ENCODE data around the gene ZFPM1.
A peak's percentile ranks its signal among the peaks of the same experiment; 100 is the strongest.

ZFPM1 gene

DNA sequence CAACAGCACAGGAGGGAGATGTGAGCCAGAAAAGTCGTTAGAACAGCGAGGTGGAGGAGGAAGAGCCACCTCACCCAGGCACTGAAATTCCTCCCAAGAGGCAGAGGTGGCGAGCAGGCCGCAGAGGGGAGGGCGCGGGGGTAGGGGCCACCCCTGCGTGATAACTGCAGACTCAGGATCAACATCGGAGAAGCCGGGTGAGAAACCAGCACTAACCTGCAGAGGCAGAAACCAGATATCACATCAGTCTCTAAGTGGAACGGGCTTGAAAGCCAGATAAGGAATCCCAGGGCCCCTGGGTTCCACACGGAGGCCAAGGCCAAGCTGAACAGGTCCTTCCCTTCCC, 77.8 kb downstream of the ZFPM1 start:
- DNase-seq = no peak

DNA sequence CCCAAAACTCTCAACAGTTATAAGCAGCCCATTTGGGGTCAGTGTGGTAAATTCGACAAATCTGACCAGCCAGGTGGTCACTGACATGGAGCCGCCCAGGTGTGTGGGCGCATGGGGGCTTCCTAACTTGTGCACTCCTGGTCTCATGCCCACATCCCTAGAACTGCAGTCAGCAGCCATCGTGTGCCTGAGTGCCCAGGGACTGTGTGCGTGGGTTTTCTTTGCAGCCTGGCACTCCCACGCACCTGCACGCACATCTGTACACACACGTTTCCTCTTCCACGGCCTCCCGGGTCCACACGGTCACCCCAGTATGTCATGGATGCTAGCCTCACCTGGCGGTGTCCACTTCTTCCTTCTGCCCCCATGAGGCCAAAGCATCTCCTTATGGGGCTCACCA, 78.3 kb downstream of the ZFPM1 start:
- no peak for DNase-seq

DNA sequence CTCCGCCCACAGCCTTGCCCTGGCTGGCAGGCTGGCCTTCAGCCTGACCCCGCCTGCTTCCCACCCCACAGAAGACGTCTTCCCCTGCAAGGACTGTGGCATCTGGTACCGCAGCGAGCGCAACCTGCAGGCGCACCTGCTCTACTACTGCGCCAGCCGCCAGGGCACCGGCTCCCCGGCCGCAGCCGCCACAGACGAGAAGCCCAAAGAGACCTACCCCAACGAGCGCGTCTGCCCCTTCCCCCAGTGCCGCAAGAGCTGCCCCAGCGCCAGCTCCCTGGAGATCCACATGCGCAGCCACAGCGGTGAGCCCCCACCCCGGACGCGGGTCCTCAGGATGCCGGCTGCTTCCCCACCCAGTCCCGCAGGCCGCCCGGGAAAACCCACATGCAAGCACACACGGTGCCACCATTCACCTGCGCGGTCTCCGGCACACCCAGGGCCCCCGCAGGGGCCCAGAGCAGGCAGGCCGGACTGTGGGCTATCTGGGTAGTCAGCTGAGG, 78.9 kb downstream of the ZFPM1 start:
- no peak for DNase-seq

DNA sequence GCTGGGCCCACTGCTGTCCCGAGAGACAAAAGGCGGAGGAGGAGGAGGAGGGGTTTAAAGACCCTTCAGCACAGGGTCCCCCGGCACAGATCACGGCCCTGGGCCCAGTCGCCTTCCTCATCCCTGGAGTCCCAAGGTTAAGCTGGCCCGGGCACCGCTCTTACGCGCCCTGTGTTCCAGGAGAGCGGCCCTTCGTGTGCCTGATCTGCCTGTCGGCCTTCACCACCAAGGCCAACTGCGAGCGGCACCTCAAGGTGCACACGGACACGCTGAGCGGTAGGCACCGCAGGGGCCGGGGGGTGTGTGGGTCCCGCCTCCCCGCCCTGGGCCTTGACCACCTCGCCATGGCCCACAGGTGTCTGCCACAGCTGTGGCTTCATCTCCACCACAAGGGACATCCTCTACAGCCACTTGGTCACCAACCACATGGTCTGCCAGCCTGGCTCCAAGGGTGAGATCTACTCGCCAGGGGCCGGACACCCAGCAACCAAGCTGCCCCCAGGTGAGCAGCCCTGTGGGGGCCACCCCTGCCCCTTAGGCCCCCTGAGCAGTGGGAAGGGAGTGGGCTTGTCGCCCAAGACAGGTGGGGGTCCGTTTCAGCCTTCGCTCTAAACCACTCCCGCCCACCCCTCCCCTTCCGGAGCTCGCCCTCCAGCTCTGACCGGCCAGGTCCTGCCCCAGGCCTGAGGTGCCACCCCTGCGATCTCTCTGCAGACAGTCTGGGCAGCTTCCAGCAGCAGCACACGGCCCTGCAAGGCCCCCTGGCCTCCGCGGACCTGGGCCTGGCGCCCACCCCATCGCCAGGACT, 79.6 kb downstream of the ZFPM1 start:
- DNase-seq = no peak

DNA sequence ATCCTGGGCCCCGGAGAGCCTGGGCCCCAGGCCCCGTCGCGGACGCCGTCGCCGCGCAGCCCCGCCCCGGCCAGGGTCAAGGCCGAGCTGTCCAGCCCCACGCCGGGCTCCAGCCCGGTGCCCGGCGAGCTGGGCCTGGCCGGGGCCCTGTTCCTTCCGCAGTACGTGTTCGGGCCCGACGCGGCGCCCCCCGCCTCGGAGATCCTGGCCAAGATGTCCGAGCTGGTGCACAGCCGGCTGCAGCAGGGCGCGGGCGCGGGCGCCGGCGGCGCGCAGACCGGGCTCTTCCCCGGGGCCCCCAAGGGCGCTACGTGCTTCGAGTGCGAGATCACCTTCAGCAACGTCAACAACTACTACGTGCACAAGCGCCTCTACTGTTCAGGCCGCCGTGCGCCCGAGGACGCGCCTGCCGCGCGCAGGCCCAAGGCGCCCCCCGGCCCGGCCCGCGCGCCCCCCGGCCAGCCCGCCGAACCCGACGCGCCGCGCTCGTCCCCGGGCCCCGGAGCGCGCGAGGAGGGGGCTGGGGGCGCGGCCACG, 80.4 kb downstream of the ZFPM1 start:
- no peak for DNase-seq

DNA sequence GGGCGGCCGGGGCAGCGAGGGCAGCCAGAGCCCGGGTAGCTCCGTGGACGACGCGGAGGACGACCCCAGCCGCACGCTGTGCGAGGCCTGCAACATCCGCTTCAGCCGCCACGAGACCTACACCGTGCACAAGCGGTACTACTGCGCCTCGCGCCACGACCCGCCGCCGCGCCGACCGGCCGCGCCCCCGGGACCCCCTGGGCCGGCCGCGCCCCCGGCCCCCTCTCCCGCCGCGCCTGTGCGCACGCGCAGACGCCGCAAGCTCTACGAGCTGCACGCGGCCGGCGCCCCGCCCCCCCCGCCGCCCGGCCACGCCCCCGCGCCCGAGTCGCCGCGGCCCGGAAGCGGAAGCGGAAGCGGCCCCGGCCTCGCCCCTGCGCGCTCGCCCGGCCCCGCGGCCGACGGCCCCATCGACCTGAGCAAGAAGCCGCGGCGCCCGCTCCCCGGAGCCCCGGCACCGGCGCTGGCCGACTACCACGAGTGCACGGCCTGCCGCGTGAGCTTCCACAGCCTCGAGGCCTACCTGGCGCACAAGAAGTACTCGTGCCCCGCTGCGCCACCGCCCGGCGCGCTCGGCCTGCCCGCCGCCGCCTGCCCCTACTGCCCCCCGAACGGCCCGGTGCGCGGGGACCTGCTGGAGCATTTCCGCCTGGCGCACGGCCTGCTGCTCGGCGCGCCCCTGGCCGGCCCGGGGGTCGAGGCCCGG, 81.0 kb downstream of the ZFPM1 start:
- DNase-seq = peak; percentile 62 to 84 (median 69)

DNA sequence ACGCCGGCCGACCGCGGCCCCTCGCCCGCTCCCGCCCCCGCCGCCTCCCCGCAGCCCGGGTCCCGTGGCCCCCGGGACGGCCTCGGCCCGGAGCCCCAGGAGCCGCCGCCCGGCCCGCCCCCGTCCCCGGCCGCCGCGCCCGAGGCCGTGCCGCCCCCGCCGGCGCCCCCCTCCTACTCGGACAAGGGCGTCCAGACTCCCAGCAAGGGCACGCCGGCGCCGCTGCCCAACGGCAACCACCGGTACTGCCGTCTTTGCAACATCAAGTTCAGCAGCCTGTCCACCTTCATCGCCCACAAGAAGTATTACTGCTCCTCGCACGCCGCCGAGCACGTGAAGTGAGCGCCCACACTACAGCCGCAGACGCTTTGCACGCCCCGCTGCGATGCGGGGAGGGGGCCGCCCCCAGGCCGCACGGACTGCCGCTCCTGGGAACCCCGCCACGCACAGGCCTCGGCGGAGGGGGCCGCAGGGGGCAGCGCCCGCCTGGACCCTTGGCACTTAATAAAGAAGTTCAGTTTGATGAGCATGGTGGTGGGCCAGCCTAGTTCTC, 81.6 kb downstream of the ZFPM1 start:
- peak in 3 of 5 donors; percentile 25 to 41 (median 27) for DNase-seq

DNA sequence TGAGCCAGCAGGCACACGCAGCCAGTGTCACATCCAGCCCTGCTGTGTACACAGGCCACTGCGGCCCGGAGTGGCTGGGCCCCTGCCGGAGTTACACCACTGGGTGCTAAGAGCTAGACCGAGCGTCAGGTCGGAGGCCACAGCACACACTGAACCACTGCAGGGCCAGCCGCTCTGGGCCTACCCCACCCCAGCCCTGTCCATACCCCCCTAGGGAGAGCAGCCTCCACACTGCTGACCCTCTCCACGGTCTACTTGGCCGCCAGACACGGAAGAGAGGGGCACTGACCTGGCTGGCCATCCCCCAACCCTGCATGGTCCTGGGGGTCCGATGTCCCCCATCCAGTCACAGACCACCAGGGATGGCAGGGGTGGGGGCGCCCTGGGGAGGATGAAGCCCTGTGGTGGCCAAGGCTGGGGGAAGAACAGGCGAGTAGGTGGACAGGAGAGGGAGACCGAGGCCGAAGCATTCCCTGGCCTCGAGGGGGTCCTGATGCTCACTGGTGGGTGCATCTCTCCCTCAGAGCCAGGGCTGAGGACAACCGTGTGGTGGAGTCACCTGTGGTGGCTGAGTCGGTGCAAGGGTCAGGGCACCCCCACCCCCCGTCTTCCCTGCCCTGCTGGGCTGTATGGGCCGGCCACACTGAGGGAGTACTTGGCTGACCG, 82.2 kb downstream of the ZFPM1 start:
- no peak for DNase-seq

DNA sequence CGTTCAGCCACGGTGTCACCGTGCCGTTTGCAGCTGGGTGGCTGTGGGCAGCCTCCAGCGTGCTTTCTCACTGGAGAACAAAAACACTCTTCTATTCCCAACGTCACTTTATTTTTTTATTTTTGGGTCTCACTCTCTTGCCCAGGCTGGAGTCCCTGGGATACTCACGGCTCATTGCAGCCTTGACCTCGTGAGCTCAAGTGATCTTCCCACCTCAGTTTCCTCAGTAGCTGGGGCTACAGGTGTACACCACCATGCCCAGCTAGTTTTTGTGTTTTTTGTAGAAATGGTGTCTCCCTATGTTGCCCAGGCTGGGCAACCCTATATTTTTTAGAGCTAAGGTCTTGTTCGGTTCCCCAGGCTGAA, 82.8 kb downstream of the ZFPM1 start:
- no peak for DNase-seq

DNA sequence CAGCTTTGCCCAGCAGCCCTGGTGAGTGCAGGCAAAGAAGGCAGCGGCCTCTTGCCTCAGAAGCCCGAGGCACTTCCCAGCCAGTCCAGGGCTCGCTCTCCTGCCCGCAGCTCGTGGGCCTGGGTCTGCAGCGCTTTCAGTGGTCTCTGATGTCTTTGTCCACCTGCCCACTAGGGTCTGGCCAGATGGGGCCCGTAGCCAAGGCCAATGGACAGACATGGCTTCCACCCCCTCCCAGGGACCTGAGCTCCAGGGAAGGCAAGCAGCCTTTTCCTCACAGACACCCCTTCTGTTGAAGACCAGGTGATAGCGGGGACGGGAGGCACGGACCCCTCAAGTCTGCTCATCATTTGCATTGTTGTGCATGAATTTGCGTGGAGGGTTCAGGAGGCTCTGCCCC, 83.4 kb downstream of the ZFPM1 start:
- no peak for DNase-seq

DNA sequence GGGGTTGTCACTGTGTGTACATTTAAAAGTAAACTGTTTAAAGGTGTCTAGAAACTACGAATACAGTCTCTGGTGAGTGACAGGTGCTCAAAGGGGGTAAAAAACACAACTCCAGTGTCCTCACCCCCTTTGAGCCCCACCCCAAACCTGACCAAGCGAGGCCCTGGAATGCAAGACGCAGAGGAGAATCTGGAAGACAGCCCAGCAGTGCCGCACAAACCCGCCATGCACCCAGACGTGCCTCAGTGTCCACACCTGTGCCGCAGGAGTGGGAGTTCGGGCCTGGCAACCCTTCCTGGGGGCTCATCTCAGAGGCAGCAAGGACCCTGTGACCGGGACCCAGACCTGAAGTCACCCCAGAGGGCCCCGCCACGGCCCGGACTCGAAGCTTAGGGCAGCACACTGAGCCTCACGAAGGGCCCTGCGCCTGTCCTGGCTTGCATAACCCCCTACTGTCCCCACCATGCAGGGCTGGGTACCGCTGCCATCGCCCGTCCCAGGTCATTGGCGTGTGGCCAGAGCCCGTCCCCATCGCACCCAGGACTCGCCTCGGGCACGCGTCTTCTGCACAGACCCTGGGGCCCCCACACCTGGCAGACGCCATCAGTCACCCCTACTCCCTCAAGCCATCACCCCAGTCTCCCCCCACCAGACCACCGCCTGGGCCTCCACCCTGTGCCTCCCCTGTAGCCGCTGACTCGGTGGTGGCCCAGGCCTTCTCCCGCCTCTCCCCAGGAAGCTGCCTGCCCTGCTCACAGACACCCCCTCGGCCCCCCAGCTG, 84.1 kb downstream of the ZFPM1 start:
- no peak for DNase-seq

DNA sequence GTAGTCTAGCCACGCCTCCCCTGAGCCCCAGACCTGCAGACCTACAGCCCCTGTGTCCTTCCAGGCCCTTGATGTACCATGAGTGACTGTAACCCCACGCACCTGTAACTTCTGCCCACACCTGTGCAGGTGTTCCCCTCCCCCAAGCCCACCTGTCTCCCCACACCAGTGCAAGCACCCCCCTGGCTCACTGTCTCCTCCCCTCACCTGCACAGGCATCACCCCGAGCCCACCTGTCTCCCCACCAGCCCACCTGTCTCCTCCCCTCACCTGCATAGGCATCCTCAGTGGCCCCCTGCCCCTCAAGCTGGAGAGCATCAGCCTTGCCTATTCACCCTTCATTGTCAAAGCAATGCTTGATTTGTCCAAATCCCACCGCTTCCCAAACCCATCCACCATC, 84.8 kb downstream of the ZFPM1 start:
- DNase-seq = no peak

DNA sequence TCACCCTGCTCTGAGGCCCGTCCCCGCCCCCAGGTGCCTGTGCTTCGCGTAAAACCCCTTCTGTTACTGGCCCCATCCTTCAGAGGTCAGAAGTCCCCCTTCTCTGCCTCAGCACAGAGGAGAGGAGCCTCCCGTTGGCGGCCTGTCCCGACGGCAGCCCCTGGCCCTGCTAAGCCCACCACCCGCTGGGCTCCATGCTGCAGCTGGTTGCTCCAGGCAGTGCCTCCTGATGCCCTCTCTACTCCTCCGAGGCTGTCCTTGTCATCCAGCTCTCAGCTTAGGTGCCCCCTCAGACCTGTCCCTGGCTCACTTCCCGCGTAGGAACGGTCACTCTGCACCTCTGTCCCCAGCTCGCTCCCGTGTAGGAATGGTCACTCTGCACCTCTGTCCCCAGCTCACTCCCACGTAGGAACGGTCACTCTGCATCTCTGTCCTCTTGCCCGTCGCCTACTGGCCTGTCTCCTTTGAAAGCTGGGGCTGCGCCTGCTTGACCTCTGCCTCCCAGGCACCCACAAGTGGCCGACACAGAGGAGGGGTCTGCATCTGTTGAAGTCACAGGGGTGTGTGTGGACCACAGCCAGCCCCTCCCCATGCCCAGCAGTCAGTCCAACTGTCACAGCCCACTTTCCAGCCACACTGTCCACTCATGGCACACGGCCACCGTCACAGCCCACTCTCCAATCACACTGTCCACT, 85.4 kb downstream of the ZFPM1 start:
- DNase-seq = no peak

DNA sequence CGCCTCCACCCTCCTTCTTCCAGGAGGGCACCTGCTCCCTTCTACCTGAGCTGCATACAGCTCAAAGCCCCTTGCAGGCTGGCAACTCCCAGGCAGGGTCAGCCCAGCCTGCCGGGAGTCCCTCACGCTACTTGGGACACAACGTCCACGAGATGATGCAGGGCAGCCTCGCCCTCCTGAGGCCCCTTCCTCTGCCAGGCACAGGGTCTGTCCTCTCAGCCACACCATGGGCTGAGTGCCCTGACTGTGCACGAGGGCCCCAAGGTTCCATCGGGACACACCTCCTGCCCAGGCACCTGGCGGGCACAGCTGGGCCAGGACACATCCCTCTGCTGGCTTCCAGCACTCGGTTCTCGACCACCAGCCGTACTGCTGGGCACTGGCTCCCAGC, 86.2 kb downstream of the ZFPM1 start:
- no peak for DNase-seq

DNA sequence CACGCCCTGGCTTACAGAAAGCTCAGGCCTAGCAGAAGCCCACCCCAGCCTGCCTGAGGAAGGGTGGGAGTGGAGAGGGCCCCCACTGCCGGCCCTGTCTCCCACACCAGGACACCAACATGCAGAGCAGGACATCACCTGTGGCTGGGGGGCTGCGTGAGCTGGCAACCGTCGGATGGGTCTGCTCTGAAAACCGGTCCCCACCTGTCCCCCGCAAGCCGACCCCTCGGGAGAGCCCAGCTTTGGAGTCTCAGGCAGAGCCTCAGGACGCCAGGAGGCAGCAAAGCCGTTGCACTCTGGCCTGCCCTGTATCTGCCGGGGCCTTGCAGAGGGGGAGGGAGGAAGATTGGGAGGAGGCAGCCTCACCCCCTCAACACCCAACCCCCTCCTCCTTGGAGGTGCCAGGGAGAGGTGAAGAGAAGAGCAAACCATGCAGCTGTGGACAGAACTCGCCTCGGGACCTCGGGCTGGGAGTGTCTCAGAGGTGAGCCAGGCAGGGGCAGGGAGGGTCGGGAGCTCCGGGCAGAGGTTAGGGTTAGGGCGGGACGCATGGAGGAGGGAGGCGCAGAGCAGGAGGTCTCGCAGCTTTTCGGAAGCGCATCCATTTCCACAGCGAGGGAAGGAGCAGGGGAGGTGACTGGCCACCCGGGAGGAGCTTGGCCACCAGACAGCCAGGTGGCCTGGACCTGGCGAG, 86.7 kb downstream of the ZFPM1 start:
- DNase-seq = no peak

DNA sequence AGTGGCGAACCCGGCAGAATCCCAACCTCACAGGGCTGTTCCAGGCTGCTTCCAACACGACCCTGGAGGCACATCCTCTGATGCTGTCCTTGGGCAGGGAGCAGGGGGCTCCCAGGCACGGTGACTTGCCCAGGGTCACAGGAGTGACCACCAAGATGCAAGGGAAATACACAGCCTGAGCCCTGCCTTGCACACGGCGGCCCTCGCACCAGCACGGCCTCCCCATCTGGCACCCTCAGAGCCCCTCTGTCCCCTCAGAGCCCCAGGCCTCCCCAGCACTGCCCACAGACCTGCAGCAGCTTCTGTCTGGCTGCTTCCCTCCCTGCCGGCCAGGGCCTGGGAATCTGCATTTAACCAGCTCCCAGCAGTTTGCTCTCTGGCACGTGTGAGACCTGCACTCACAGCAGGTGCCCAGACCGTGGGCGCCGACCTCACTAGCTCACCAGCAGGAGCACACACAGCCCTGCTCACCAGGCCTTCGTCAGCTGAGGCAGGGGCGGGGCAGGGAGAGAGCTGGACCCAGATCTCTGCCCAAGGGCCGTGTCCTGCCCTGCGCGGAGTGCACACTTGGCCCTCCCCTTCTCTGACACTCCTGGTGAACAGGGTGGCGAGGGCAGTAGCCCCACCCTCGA, 87.4 kb downstream of the ZFPM1 start:
- no peak for DNase-seq

DNA sequence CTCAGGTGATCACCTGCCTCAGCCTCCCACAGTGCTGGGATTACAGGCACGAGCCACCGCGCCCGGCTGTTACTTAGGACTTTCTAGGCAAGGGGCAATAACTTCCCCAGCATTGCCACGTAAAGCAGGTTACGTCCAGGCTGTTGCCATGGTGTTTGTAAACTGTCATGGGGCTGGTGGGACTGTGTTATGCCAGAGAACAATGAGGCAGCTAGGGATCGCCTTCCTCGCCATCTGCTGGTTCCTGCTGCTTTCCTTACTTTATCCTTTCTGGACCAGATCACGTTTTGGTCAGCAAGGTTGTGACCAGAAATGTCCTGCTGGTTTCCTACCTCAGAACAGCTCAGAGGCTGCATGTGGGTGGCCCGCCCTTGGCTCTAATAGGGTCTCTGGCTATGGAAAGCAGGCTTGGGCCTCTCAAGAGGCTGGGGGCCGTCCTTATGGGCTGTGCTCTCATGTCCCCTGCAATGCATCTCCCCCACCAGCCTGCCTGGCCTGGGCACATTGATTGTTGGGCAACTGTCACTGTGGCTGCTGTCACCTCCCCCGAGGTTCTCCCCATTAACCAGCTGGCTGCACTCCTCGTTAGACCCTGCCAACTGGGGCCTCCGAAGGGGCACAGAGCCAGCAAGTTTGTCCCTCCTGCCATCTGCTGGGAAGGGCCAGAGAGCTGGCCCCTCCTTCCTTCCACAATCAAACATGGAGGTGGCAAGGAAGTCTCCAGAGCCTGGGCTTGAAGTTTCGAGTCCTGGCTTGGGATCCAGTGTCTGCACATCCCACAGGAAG, 88.9 kb downstream of the ZFPM1 start:
- DNase-seq = no peak

DNA sequence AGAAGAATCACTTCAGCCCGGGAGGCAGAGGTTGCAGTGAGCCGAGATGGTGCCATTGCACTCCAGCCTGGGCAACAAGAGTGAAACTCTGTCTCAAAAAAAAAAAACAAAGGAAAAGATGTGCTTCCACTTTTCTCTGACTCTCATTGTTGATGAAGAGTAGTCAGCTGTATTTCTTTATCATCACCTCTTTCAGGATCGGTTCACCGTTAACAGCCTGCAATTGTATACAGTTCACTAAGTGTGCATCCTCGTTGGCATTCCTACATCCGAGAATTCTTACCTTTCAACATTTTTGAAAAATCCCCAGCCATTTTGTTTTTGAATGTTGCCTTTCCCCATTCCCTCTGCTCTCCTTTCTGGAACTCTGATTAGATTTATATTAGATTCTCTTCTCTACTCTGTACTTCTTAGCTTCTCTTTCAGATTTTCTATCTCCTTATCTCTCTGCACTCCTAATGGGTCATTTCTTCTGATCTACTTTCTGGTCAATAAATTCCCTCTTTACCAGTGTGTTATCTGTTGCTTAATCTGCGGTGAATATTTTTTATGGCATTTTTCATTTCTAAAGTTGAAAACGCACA, 90.2 kb downstream of the ZFPM1 start:
- no peak for DNase-seq

DNA sequence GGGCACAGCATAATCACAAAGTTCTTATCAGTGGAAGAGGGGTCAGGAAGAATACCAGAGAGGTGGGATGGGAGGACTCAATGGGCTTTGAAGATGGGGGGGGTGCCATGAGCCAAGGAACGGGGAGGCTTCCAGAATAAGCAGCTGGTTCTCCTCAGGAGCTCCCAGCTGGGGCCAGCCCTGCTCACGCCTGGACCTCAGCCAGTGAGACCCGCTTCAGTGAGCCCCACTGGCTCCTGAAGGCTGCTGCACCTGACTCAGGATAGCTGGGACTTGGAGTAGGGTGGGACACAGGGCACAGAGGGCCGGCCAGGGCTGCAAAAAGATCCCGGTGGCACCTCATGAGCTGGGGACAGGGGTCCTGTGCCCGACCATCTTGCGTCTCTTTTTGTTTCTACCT, 92.7 kb downstream of the ZFPM1 start:
- DNase-seq = no peak
